Endometrium (tissue), 2 donors: Measurements from ENCODE around the gene IFT22.
"Not testable (repeated sequence)": the region's sequence is repeated elsewhere in the genome, so short reads cannot be mapped to it uniquely, and the experiment has no call there.

Source experiments
- FAIRE-seq: peaks from 2 replicates; lab custom pipeline; 2012; peaks lifted over from hg19 to GRCh38; lab: Jason Lieb, UNC
- donor health status: control.
- donor health status: control.

IFT22 gene

DNA sequence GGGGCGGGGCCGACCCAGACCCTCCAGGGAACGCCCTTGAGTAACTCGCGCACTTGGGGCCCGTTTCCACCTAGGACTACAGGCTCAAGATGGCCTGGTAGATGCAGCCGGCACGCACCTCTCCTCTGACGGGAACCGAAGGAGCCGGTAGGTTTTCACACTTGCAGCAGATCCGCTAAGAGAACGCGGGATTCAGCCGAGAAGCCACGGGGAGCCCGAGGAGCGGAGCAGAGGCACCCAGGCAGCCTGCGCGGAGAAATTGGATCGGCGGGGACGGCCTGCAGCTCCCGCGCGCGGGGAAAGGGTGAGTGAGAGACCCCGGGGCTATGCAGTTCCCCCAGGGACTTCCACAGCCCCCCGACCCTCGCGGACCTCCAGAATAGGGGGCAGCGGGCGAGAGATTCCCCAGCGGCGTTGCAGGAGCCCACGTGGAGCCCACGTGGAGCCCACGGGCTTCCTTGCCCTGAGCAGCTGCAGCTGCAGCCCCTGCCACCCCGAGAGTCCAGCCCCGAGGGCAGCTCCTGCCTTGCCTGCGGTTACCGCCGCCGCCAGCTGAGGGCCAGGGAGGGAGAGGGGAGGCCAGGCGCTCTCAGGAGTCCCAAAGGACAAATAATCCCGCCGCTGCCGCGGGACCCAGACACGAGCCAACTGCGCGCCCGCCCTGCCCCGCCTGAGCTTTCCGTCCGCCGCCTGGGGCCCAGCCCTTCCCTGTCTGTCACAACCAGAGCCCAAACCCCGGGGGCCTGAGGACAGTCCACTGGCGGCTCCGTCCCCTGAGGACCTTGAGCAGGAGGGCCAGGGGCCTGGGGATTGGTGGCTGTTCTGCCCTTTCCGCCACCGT is 13.1 kb downstream of the IFT22 start:
- no peak for FAIRE-seq

DNA sequence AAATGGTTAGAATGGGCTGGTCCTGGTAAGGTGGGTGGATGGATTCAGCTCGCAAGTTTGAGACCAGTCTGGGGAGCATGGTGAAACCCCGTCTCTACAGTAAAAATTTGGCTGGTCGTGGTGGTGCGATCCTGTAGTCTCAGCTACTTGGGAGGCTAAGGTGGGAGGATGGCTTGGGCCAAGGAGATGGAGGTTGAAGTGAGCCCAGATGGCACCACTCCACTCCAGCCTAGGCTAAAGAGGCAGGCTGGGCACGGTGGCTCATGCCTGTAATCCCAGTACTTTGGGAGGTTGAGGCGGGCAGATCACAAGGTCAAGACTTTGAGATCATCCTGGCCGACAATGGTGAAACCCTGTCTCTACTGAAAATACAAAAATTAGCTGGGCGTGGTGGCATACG is 15.3 kb downstream of the IFT22 start:
- FAIRE-seq = no peak

DNA sequence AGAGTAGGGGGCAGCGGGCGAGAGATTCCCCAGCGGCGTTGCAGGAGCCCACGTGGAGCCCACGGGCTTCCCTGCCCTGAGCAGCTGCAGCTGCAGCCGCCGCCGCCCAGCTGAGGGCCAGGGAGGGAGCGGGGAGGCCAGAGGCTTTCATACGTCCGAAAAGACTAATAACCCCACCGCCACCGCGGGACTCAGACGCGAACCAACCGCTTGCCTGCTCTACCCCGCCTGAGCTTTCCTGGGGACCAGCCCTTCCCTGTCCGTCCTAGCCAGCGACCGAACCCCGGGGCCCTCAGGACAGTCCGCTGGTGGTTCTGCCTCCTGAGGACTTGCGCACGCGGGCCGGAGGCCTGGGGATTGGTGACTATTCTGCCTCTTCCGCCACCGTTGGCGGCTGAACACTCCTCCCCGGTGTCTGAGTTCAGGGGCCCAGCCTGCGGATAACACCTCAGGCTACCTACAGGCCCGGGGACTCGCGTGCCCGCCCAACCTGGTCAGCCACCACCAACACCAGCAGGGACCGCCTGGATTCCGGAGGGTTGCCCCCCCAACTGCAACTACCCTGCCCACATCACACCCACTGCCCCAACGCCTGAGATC is 18.4 kb downstream of the IFT22 start:
- no peak for FAIRE-seq

DNA sequence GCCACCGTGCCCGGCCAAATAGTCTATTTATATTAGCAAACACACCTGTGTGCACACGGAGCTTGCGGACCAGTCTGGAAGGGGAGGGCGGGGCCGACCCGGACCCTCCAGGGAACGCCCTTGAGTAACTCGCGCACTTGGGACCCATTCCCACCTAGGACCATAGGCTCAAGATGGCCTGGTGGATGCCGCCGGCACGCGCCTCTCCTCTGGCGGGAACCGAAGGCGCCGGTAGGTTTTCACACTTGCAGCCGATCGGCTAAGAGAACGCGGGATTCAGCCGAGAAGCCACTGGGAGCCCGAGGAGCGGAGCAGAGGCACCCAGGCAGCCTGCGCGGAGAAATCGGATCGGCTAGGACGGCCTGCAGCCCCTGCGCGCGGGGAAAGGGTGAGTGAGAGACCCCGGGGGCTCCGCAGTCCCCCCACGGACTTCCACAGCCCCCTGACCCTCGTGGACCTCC is 18.9 kb downstream of the IFT22 start:
- no peak for FAIRE-seq

DNA sequence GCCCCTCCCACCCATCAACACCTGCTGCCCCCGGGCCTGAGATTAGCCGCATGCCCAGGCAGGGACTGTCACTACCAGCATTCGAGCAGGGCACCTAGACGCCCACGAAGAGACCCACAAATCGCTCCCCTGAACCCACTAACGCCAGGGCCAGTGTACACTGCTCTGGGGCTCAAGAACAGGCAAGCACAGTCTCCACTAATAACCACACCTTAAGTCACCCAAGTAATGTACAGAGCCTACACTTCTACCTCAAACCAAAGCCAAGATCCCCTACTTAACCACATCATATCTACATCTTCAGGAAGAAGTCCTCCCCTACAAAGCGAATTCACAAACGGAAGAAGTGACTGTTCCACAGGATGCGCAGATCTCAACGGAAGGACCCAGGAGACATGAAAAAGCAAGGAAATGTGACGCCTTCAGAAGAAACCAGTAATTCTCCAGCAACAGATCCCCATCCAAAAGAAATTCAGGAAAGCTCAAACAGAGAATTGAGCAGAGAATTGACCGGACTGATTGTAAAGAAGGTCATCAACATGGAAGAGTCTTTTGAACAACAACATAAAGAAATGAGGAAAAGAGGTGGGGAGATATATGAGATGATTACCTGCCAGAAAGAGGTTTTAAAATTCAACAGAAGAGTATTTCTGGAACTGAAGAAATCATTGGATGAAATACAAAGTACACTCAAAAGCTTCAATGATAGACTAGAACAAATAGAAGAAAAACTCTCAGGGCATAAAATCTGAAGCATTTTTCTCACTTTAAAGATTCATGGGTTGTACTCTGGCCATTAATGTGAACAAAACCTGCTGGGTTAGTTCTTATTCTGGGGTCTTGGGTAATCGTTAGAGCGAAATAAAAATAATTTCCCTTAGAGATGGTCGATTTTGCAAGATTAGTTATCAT is 20.9 kb downstream of the IFT22 start:
- no peak for FAIRE-seq

DNA sequence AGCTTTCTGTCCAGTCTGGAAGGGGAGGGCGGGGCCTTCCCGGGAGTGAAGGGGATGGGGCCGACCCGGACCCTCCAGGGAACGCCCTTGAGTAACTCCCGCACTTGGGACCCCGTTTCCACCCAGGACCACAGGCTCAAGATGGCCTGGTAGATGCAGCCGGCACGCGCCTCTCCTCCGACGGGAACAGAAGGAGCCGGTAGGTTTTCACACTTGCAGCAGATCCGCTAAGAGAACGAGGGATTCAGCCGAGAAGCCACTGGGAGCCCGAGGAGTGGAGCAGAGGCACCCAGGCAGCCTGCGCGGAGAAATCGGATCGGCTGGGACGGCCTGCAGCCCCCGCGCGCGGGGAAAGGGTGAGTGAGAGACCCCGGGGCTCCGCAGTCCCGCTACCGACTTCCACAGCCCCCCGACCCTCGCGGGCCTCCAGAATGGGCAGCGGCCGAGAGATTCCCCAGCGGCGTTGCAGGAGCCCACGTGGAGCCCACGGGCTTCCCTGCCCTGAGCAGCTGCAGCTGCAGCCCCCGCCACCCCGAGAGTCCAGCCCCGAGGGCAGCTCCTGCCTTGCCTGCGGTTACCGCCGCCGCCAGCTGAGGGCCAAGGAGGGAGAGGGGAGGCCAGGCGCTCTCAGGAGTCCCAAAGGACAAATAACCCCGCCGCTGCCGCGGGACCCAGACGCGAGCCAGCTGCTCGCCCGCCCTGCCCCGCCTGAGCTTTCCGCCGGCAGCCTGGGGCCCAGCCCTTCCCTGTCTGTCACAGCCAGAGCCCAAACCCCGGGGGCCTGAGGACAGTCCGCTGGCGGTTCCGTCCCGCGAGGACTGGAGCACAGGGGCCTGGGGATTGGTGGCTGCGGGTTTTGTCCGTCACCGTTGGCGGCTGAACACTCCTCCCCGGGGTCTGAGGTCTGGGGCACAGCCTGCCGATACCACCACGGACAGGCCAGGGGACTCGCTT is 21.8 kb downstream of the IFT22 start:
- FAIRE-seq = no peak

DNA sequence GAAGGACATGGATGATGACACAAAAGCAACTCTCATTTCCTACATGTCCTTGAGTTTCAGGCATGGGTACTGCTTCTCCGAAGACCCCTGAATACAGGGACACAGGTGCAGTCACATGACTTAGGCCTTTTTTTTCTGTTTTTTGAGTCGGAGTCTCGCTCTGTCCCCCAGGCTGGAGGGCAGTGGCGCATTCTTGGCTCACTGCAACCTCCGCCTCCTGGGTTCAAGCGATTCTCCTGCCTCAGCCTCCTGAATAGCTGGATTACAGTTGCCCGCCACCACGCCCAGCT is 26.8 kb downstream of the IFT22 start:
- FAIRE-seq = no peak

DNA sequence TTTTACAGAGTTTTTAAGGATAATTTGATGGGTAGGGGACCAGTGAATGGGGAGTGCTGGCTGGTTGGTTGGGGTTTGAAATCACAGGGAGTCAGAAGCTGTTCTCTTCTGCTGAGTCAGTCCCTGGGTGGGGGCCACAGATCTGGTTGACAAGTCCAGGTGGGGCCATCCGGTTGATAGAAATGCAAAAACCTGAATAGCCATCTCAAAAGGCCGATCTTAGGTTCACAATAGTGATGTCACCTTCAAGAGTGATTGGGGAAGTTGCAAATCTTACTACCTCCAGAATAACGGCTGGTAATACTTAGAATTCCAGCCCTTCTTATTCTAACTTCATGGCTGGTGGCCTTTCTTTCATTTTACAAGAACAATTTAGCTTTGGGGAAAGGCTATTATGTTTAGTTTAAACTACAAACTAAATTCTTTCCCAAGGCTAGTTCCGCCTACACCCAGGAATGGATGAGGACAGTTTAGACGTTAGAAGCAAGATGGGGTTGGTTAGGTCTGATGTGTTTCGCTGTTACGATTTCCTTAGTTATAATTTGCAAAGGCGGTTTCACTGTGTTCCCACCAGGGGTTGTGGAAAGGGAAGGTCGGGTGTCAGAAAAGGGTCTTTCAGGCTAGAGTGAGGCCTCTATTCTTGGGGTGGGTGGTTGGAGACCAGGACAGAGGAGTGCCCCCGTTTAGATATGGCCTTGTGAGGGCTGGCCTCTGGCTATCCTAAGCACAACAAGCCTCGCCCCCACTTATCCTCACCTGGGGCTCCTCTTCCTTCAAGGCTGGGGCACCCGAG is 27.4 kb downstream of the IFT22 start:
- no peak for FAIRE-seq

DNA sequence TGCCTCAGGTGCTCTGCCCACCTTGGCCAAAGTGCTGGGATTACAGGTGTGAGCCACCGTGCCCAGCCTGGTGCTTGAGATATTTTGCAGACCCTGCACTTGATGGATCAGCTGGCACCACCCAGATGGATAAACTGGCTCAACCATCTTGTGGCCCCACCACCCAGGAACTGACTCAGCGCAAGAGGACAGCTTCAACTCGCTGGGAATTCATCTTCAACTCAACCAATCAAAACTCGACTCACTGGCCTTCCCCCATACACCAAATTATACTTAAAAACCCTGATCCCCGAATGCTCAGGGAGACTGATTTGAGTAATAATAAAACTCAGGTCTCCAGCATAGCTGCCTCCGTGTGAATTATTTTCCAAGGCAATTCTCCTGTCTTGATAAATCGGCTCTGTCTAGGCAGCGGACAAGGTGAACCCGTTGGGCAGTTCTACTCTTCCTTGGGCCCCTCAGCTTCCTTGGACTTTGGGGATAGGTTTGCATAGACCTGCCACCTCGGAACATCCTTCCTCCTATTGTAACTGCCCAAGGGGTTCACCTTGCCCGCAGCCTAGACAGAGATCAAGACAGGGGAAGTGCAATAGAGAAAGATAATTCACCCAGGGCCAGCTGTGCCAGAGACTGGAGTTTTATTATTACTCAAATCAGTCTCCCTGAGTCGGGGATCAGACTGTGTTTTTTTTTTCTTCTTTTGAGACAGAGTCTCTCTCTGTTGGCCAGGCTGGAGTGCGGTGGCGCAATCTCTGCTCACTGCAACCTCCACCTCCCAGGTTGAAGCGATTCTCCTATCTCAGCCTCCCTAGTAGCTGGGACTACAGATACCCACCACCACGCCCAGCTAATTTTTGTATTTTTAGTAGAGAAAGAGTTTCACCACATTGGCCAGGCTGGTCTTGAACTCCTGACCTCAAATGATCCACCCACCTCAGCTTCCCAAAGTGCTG is 28.3 kb downstream of the IFT22 start:
- not testable (repeated sequence) for FAIRE-seq

DNA sequence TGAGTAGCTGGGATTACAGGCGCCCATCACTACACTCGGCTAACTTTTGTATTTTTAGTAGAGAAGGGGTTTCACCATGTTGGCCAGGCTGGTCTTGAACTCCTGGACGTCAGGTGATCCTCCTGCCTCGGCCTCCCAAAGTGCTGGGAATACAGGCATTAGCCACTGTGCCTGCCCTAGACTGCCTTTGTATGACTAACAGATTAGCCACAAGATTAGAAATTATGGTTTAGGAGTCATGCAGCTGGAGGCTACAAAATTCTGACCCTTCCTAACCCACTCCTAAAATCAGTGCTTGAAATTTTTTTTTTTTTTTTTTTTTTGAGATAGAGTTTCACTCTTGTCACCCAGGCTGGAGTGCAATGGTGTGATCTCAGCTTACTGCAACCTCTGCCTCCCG is 29.0 kb downstream of the IFT22 start:
- FAIRE-seq = not testable (repeated sequence)

DNA sequence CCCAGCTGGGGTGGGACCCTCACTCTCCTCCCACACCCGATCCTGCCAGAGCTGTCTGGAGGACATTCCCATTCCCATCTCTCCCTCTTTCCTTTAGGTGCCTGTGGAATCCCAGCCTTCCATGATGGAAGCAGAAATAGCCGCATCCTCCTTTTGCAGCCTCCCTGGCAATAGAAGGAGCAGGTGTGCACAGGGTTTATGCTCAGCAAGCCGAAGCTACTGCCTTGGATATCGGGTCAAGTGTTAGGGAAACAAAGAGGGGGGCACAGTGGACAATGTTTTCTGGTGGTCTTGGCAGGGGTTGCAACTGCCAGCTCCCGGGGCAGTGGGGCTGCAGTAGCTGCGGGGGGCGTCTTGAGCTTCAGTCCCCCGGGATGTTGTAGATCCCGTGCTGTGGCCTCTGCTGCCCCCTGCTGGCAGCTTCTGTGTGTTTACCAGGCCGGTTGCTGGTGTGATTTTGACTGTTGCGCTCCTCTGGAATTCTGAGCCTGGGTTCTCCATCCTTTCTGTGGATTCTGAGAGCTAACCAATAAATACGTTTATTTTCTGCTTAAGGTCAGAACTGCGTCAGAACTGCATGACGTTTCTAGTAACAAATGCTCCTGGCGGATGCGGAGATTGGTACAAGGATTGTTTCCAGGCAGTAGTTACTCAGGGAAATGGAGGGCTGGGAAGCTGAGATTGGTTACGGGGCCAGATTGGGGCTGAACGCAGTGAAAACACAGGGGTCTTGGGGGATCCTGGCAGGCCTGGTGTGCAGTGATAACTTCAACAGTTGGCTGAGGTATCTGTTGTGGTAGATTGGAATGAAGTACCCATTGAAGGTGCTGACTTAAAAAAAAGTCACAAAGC is 31.2 kb downstream of the IFT22 start:
- not testable (repeated sequence) for FAIRE-seq

DNA sequence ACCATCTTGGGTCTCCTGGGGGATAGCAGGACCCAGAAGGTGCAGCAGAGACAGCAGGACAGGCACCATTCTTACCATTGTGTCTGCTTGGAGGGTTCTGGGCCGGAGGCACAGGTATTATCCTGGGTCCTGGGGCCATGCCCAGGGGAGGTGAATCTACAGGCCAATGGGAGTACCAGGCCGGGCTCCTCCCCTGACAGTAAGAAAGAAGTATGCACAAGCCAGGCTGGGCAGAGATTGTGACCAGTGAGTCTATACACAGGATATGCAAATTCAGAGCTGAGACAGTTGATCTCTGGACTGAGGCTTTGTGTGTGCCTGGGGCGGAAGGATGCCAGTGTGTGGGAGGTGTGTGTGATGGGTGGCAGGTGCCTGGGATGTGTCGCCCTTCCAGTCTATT is 31.9 kb downstream of the IFT22 start:
- not testable (repeated sequence) for FAIRE-seq

DNA sequence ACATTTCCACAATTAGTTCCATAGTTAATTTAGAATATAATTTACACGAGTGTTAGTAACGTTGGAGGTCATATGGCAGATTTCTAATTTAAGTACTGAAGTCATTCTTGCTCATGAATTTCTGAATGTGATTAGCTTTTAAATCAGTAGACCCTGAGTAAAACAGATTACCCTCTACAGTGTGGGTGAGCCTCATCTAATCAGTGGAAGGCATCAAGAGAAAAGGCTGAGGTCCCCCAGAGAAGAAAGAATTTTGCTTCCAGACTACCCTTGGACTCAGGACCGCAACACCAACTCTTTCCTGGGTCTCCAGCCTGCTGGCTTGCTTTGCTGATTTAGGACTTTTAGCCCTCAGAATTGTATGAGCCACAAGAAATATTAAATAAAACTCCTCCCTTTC is 33.2 kb downstream of the IFT22 start:
- no peak for FAIRE-seq

DNA sequence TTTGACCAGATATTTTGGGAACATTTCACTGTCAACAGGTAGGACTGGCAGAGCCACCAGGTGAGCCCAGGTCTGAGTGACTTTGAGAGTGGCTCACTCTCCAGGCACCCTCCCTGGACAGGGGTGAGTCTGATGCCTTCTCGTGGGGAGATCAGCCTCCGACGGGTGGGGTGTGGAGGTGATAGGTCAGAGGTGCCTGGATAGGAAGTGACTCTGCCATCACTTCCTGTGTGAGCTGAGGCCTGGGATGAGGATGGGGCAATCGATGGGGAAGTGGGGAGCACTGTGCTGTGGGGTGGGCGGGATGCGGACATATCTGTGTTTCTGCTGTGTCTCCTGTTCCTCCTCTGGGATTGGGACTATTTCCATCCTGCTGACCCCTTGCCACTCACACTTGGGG is 34.6 kb downstream of the IFT22 start:
- no peak for FAIRE-seq

DNA sequence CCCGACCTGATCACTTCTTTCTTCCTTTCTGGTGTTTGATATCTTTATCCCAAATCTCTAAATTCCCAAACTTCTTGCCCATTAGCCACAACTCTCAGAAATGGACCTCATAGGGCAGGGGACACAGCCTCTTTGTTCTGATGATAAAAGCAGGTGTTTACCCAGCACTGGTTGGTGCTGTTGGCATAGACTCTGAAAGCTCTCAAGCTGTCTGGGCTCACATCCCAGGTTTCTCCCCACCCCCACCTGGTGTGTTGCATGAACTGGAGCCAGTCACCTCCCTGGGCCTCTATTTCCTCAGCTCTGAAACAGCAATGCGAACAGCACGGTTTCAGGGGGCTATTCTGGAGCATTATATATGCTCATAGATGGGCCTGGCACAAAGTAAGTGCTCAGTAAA is 35.7 kb downstream of the IFT22 start:
- FAIRE-seq = not testable (repeated sequence)

DNA sequence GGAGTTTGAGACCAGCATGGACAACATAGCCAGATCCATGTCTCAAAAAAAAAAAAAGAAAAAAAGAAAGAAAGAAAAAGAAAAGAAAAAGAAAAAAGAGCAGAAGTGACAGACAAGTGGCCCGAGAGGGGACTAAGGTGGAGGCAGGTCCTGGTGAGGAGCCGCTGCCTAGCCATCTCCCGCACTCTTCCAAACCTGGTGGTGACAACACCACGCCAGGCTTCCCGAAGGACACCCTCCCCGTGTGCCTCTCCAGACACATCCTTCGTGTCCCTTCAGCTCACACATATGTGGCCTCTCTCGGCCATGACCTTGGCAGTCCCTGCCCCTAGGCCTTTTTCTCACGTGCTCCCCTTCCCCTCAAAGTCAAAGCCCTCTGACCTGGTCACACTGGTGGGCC is 36.4 kb downstream of the IFT22 start:
- no peak for FAIRE-seq

DNA sequence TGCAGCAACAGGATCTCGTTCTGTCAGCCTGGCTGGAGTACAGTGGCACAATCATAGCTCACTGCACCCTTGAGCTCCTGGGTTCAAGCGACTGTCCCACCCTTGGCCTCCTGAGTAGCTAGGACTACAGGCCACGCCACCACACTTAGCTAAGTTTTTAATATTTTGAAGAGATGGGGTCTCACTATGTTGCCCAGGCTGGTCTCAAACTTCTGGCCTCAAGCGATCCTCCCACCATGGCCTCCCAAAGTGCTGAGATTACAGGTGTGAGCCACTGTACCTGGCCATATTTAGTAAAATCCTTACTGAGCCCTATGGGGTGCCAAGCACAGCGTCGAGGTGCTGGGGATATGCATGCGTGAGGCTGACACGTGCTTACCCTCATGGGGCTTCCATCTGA is 40.7 kb downstream of the IFT22 start:
- FAIRE-seq = not testable (repeated sequence)

DNA sequence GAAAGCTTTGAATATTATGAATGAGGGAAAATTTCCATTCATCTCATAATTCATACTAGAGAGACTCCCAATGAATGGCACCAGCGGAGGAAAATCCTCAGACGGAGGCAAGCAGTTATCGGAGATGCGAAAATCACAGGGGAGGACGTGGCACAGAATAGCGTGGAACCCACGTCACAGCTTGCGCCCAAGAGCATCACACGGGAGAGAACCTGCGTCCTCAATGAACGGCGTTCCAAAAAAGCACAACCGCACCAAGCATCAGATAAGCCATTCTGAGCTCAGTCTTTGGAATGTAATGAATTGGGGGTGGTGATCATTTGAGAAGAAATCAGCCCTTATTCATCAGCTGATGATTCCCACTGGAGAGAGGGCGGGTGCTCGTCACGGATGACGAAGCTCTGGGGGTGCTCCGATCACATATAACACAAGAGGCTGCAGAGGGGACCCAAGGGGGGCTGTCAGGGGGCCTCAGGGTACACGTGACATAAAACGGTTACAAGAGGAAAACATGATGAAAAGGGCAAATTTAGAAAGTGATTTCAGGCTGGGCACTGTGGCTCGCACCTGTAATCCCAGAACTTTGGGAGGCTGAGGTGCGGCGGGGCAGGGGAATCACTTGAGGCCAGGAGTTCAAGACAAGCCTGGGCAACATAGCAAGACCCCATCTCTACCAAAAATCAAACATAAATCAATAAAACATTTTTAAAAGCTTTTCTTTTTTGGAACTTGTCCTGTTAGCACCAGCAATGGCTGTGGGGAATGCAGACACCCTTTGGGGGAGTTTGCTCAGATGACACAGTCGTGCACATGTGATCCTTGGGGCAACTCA is 42.9 kb downstream of the IFT22 start:
- no peak for FAIRE-seq
